Measurements from ENCODE around the gene SLF2. TPM values are rescaled to one million over a fixed set of nuclear protein-coding genes. Genes with fewer than 3 reads are reported as not detected.
"Not testable (repeated sequence)": the region's sequence is repeated elsewhere in the genome, so short reads cannot be mapped to it uniquely, and the experiment has no call there.

Gene SLF2
- total and polyA plus RNA-seq, 9 of the 15 experiments (the other 6 are each of a cell fraction or from before 2014, with no cell fraction given) = 1.7 to 18.4 (median 7.8) TPM

DNA sequence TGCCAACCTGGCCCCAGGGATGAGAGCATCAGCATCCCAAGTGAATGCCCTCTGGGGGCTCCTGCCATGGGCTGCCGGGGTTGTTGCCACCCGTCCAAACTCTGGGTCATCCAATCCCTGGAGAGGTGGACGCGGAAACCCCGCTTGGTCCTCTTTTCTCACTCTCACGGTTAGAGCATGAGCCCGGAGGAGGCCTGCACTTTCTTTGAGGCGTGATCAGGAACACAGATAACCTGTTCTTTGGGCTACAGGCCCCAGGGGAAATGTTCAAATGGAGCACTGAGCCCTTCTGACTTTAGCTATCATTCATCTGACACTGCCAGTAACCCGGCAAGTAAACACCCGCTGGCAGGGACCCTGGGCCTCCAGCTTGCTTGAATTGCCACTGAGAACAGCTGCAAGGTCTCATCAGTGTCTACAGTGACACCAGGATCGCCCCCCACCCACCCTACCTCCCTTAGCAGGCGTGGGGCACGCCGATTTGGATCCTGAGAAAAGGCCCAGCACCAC, 29.4 kb upstream of the SLF2 start (continued):
- TF ChIP-seq ZNF318 (IDR thresholded peaks at IDR 0.05; ENCODE audit: borderline replicate concordance in 1 of 2, low read depth in 1 of 2) = no peak

DNA sequence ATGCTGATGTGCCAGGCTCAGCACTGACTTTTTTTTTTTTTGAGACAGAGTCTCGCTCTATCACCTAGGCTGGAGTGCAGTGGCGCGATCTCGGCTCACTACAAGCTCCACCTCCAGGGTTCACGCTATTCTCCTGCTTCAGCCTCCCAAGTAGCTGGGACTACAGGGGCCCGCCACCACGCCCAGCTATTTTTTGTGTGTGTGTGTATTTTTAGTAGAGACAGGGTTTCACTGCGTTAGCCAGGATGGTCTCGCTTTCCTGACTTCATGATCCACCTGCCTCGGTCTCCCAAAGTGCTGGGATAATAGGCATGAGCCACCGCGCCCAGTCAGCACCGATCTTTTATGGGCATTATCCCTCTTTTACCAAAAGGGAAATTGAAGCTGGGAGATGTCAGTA, 27.2 kb upstream of the SLF2 start:
- CTCF ChIA-PET (ENCODE audit: low intra/inter-chr PET ratio); BruUV-seq (replicated peaks); H4K20me1 ChIP-seq (replicated peaks; ENCODE audit: control insufficient read depth, insufficient read depth, low read length); H3K9ac ChIP-seq (ENCODE audit: insufficient read depth in 1 of 2, low read depth in 2 of 2, low read length in 2 of 2); H3K4me3 ChIP-seq; H3K79me2 ChIP-seq (ENCODE audit: control insufficient read depth, insufficient read depth, low read length); H2AFZ ChIP-seq (ENCODE audit: low read depth, low read length); intact Hi-C loops (cut with micrococcal nuclease); H3K27ac ChIP-seq (ENCODE audit: extremely low read depth, low read depth, low read length); POLR2A ChIA-PET; DNase-seq (ENCODE audit: extremely low read depth in 1 of 4, low spot score in 3 of 4); ATAC-seq; H3K9me3 ChIP-seq (replicated peaks; ENCODE audit: control insufficient read depth, insufficient read depth, low read depth, low read length); FAIRE-seq; H3K4me2 ChIP-seq (ENCODE audit: insufficient read depth, low read length); H3K9me1 ChIP-seq (ENCODE audit: control insufficient read depth, insufficient read depth, low read length); H3K4me1 ChIP-seq (replicated peaks in 1 of 2; ENCODE audit: control insufficient read depth in 2 of 2, insufficient read depth in 2 of 2, low read length in 2 of 2); H3K36me3 ChIP-seq (ENCODE audit: control insufficient read depth, insufficient read depth, low read length): not testable (repeated sequence)
- 42% methylated on average over 9 of the region's 13 CpGs for WGBS (ENCODE audit: insufficient coverage, low coverage, missing lambda C conversion rate)
- H3K27me3 ChIP-seq (ENCODE audit: control insufficient read depth in 2 of 2, insufficient read depth in 2 of 2, low read length in 2 of 2) = peaks cover 2 to 13% of the 10 kb centered on the region in 2 experiments; a peak in 3 of 5 replicates
- in situ Hi-C loops (cut with MboI) = loop anchor here (25.0 kb wide), 1 partner anchor 548 kb away; the partner anchor contains the start of genes PKD2L1 and SCD
